Measurements from ENCODE around the gene SLC6A4.

- TF ChIP-seq POLR2AphosphoS5 (IDR thresholded peaks at IDR 0.05; ENCODE audit: low read depth) (no peak), CTCF (IDR thresholded peaks at IDR 0.05; ENCODE audit: insufficient read depth, low read length) (no peak), SPI1 (IDR thresholded peaks at IDR 0.05; ENCODE audit: borderline replicate concordance, low read depth) (no peak)
These were observed 9.4 kb upstream of the SLC6A4 start for GRCh38 chr17:30244853-30245385.
